Globus pallidus (tissue), 1 donor: ENCODE data around the gene MIGA2.
A peak's percentile ranks its signal among the peaks of the same experiment; 100 is the strongest.

Source experiments
- DNase-seq: peaks from one replicate; pipeline ENCODE4 v3.0.0-alpha.2; 2015; ENCODE audit warnings: low spot score

Gene MIGA2

DNA sequence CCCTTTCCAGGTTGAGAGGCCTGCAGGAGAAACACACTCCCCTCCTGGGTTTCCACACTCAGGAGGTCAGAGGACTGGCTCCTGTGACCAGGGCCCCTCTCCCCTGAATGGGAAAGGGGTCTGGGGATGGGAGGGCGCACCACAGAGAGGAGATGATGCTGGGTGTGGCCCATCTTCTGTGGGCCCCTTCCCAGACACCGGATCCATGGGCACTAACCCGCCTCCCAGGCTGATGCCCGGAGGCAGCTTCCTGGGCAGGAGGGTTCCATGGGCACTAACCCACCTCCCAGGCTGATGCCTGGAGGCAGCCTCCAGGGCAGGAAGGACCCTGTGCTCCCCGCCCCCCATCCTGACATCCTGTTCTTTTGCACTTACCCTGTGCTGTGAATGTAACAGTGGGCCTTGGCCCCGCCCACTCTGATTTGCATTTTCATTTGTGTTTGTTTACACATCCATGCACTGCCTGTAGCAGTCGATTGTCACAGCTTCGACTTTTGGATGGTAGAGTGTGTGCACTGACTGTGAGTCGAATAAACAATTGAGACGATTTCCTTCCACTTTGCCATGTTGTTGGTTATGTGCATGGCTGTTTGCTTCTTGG lies 35.2 kb downstream of the MIGA2 start:
- no peak for DNase-seq

DNA sequence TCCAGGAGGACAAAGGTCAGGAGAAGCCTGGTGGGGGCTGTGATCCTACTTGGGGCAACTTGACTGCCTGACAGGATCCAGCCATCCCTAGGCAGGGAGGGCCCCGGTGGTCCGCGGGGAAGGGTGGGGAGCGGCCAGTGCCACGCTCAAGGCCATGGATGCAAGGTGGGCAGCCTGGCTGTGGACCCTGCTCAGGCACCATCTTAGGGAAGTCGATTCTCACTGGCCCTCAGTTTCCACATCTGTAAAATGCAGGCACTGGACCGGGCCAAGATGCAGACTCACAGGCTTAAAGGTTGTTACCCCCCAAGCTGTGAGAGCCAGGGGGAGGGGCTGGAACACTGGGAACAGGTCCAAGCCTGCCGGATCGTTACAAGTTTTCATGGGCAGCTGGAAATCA lies 35.7 kb downstream of the MIGA2 start:
- DNase-seq, result no peak

GRCh38 chr9:129073404-129073803 lies 37.0 kb downstream of the MIGA2 start:
- no peak for DNase-seq

- DNase-seq, result no peak
These were observed 37.7 kb downstream of the MIGA2 start for GRCh38 chr9:129074106-129074505.

DNA sequence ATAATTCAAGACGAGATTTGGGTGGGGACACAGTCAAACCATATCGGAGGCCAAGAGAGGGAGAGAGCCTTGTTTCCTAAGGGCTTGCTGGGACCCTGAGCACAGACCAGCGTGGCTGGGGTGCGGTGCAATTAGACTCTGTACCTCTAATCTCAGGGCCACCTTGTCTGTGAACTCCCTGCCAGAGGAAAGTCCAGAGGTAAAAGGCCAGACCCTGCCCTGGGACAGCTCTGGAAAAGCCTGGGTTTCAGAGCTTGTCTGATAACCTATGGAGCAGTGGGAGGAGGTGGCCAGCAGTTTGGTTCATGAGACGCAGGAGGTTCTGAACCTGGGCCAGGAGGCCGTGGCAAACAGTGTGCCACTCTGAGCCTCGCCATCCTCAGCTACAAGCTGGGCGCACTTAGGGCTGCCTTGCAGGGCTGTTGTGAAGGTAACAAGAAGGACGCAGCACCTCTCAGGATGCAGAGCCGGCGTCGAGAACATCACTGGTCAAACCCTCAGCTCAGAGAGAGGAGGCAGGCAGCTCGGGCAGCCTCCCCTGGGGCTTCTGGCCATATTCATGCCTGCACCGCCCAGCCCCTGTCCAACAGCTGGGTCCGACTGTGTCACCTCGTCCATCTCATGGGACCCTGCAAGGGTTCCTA lies 39.7 kb downstream of the MIGA2 start:
- DNase-seq, result no peak

DNA sequence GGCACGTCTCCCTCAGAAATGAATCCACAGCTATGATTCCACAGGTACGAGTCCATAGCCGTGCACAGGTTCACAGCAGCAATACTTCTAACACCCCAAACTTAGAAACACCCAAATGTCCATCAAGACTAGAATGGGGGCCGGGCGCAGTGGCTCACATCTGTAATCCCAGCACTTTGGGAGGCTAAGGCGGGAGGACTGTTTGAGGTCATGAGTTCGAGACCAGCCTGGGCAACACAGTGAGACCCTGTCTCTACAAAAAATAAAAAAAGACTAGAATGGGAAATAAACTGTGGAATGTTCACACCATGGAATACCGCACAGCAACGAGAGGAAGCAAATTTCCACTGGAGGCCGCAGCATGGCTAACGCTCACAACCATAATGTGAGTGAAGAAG lies 40.2 kb downstream of the MIGA2 start:
- DNase-seq, result no peak

DNA sequence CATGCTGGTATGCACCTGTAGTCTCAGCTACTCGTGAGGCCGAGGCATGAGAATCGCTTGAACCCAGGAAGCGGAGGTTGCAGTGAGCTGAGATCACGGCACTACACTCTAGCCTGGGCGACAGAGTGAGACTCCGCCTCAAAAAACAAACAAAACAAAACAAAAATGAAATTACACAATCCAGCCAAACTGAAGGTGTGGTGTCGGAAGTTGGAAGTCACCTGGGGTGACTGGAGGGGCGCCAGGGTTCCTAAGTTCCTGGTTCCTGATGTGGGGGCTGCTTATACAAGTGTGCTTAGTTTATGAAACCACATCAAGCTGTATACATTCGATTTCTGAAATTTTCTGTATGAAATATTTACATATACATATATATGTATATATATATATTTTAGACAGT lies 40.8 kb downstream of the MIGA2 start:
- DNase-seq, result no peak

DNA sequence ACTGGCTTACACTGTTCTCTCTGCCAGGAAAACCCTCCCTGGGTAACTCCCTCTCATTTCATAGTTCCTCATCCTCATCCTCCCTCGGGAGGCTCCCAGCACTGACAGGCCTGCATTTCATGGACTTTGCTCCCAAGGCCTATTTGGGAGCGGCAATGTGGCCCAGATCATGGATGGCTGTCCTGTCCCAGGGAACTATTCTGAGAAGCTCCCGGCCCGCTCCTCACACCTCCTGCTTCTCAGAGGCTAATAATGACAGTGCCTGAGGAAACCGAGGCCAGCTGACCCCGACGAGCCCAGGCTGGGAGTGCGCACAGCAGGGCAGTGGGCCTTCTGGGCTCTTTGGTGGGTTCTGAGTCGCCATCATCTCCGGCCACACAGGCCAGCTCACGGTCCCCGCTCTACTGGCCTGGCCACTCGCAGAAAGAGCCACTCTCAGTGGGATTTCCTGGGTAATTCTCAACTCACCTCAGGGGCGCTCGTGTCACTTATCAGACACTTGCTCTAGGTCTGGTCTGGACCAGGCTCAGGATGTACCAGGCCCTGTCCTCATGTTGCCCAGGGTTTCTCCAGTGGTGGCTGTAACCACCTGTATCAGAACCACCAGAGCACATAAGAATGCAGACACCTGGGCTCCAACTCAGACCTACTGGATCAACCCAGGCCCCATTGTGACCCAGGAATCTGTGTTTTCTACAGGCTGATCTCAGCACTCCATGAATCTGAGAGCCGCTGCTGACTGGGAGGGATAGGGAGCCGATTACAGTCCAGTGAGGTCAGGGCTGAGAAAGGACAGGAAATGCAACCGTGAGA lies 42.5 kb downstream of the MIGA2 start:
- DNase-seq, result no peak

GRCh38 chr9:129079829-129080228 lies 43.4 kb downstream of the MIGA2 start:
- no peak for DNase-seq

DNA sequence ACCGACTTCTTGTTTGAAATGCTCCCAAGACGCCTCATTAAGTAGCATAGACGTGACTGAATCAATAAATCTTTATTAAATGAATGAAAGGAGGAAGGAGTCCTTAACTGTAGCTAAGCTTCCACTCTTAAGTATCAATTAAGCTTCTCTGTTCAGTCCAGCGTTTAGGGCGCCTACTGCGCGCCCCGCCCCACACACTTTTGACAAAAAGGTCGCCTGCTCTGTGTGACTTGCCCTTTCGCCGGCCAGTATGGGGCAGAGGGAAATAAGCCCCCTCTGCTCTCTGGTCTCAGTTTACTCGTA lies 43.8 kb downstream of the MIGA2 start:
- DNase-seq, result no peak

GRCh38 chr9:129080601-129081387 lies 44.4 kb downstream of the MIGA2 start, which contains the start of gene DOLPP1:
Gene DOLPP1, plus strand, starts transcription at chr9:129081111. Its CDS starts 21 bp downstream, at chr9:129081132.
- DNase-seq, result peak; percentile 99

GRCh38 chr9:129081388-129081904 lies 45.0 kb downstream of the MIGA2 start:
- no peak for DNase-seq

GRCh38 chr9:129084087-129084486 lies 47.7 kb downstream of the MIGA2 start:
- DNase-seq, result no peak

DNA sequence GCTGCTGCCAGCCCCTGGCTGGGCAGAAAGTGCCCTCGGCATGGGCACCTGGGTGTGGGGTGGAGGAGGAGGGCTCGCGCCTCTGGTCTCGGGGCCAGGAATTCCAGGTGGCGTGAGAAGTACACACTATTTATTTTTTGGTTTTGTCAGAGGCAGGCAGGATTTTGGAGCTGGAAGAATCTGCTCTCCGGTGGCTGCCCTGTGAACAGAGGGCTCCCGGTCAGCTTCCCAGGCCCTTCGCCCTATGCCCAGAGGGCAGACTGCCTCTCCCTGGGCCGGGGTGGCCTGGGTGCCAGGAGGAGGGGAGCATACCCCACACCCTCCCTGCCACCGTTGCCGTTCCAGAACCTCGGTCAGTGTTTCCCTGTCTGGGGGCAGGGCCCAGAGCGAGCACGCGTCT lies 52.8 kb downstream of the MIGA2 start:
- DNase-seq, result no peak

GRCh38 chr9:129093602-129094386 lies 57.4 kb downstream of the MIGA2 start:
- no peak for DNase-seq

- DNase-seq, result no peak
These were observed 58.2 kb downstream of the MIGA2 start for GRCh38 chr9:129094387-129095169.

- no peak for DNase-seq
These were observed 58.8 kb downstream of the MIGA2 start for GRCh38 chr9:129095170-129095667.

DNA sequence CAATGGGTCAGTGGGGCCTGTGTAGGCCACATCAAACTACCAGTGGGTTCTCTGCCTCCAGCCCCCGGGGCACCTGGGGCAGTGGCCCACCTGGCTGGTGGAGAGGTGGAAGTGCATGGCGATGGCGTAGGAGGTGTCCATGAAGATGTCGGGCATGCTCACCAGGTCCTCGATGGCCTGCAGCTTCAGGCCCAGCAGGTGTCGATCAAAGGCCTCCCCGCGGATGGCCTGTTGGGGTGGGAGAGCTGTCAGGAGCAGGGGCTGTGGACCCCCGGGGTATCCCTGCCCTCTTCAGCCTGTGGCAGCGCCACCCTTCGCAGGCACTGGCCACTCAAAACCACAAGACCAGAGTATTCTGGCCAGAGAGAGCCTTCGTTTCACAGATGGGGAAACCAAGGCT lies 59.5 kb downstream of the MIGA2 start:
- no peak for DNase-seq

- DNase-seq, result no peak
These were observed 61.4 kb downstream of the MIGA2 start for GRCh38 chr9:129097671-129098306.

GRCh38 chr9:129098328-129098727 lies 61.9 kb downstream of the MIGA2 start:
- no peak for DNase-seq
